ENCODE data around the gene PPIL1.

- TF ChIP-seq CTCF (optimal IDR thresholded peaks at IDR 0.05 in 1 of 3, IDR thresholded peaks at IDR 0.05 in 1 of 3, conservative IDR thresholded peaks at IDR 0.05 in 1 of 3; ENCODE audit: extremely low read depth in 1 of 3, insufficient read depth in 2 of 3, low read length in 3 of 3) (no peak), EZH2 (IDR thresholded peaks at IDR 0.05; ENCODE audit: low read length) (no peak)
Measured at GRCh38 chr6:36867471-36868224, 7.0 kb downstream of the PPIL1 start.

Data from keratinocyte (primary cell).